HEK293 (cell line): ENCODE data around the gene C16orf86.

Experiments used
- CTCF ChIA-PET: fragments of 350-600 bp; formaldehyde crosslinking; extraction: SDS; loops from one replicate; lab custom pipeline; 2021; ENCODE audit warnings: antibody characterized with exemption; lab: Yijun Ruan, JAX
- POLR2A ChIA-PET: fragments of 300-600 bp; formaldehyde crosslinking; extraction: SDS; loops from one replicate; lab custom pipeline; 2020; ENCODE audit warnings: antibody characterized with exemption, inconsistent platforms; lab: Yijun Ruan, JAX
- H3K27ac ChIP-seq: fragments of 200-500 bp; sonication (Bioruptor generic); 2 replicates; pipeline ENCODE4 v1.5.1; 2014; ENCODE audit warnings: low read depth, low read length, control low read depth, inconsistent platforms; ENCODE audit errors: extremely low read depth
- H3K36me3 ChIP-seq, 2 experiments: fragments of 200-500 bp in 1 of 2; sonication (Bioruptor generic) in 1 of 2; 1 replicate in 1 of 2; 2 replicates in 1 of 2; pipeline ENCODE4 v1.5.1; 2014 to 2017; ENCODE audit warnings: inconsistent platforms in 2 of 2, low read length in 2 of 2; ENCODE audit not compliant: control insufficient read depth in 2 of 2, insufficient read depth in 1 of 2
- H3K4me1 ChIP-seq: fragments of 200-500 bp; sonication (Bioruptor generic); 2 replicates; pipeline ENCODE4 v1.5.1; 2014; ENCODE audit warnings: mild to moderate bottlenecking, low read length, inconsistent platforms; ENCODE audit not compliant: control insufficient read depth, insufficient read depth
- H3K4me3 ChIP-seq: 2 replicates; pipeline ENCODE4 v1.5.1; 2011; ENCODE audit warnings: low read depth, mild to moderate bottlenecking, control low read depth, low read length, moderate library complexity
- H3K9me3 ChIP-seq: fragments of 200-500 bp; sonication (Bioruptor generic); 2 replicates; pipeline ENCODE4 v1.5.1; 2014; ENCODE audit warnings: low read depth, low read length, inconsistent platforms; ENCODE audit not compliant: control insufficient read depth, insufficient read depth
- IKZF3 ChIP-seq: fragments of 450-650 bp; IDR thresholded peaks from 2 replicates; pipeline ENCODE4 v1.5.0; 2018; ENCODE audit warnings: missing biosample characterization, mild to moderate bottlenecking, missing genetic modification characterization, moderate library complexity
- KLF1 ChIP-seq: fragments of 450-650 bp; formaldehyde crosslinking; IDR thresholded peaks from 2 replicates; pipeline ENCODE4 v1.5.1; 2016; ENCODE audit warnings: missing biosample characterization, missing genetic modification characterization
- KLF10 ChIP-seq: fragments of 450-650 bp; IDR thresholded peaks from 2 replicates; pipeline ENCODE4 v1.5.1; 2018; ENCODE audit warnings: missing biosample characterization, mild to moderate bottlenecking, missing genetic modification characterization
- KLF16 ChIP-seq: fragments of 450-650 bp; formaldehyde crosslinking; IDR thresholded peaks from 2 replicates; pipeline ENCODE4 v1.5.1; 2017; ENCODE audit warnings: missing biosample characterization, missing genetic modification characterization
- MZF1 ChIP-seq: fragments of 450-650 bp; formaldehyde crosslinking; IDR thresholded peaks from 2 replicates; pipeline ENCODE4 v1.5.1; 2017; ENCODE audit warnings: missing biosample characterization, missing genetic modification characterization, borderline replicate concordance
- OSR2 ChIP-seq: fragments of 450-650 bp; formaldehyde crosslinking; IDR thresholded peaks from 2 replicates; pipeline ENCODE4 v1.5.1; 2016; ENCODE audit warnings: missing biosample characterization, missing genetic modification characterization
- REPIN1 ChIP-seq: fragments of 450-650 bp; formaldehyde crosslinking; IDR thresholded peaks from 2 replicates; pipeline ENCODE4 v1.5.1; 2017; ENCODE audit warnings: missing biosample characterization, missing genetic modification characterization, low read depth
- ZBTB20 ChIP-seq: fragments of 450-650 bp; formaldehyde crosslinking; IDR thresholded peaks from 2 replicates; pipeline ENCODE4 v1.5.1; 2016; ENCODE audit warnings: missing biosample characterization, missing genetic modification characterization
- ZFHX2 ChIP-seq: fragments of 450-650 bp; formaldehyde crosslinking; conservative IDR thresholded peaks from 2 replicates; pipeline ENCODE4 v1.5.1; 2016; ENCODE audit warnings: missing biosample characterization, missing genetic modification characterization
- ZNF16 ChIP-seq: fragments of 450-650 bp; formaldehyde crosslinking; IDR thresholded peaks from 2 replicates; pipeline ENCODE4 v1.5.1; 2016; ENCODE audit warnings: low read depth, missing biosample characterization, missing genetic modification characterization
- ZNF24 ChIP-seq: fragments of 450-650 bp; formaldehyde crosslinking; IDR thresholded peaks from 2 replicates; pipeline ENCODE4 v1.5.1; 2016; ENCODE audit warnings: missing biosample characterization, missing genetic modification characterization
- ZNF777 ChIP-seq: fragments of 450-650 bp; formaldehyde crosslinking; IDR thresholded peaks from 2 replicates; pipeline ENCODE4 v1.5.1; 2017; ENCODE audit warnings: missing biosample characterization, missing genetic modification characterization, borderline replicate concordance
- ZNF792 ChIP-seq: fragments of 450-650 bp; formaldehyde crosslinking; IDR thresholded peaks from 2 replicates; pipeline ENCODE4 v1.5.1; 2016; ENCODE audit warnings: missing biosample characterization, missing genetic modification characterization
- TF ChIP-seq, protein P1 (sequence below): fragments of 450-650 bp; formaldehyde crosslinking; IDR thresholded peaks from 2 replicates; pipeline ENCODE4 v1.5.1; 2016; ENCODE audit warnings: missing biosample characterization, missing genetic modification characterization
- TF ChIP-seq, protein P2 (sequence below): fragments of 450-650 bp; formaldehyde crosslinking; IDR thresholded peaks from 2 replicates; pipeline ENCODE4 v1.5.1; 2016; ENCODE audit warnings: missing biosample characterization, missing genetic modification characterization
- TF ChIP-seq, protein P3 (sequence below): fragments of 450-650 bp; formaldehyde crosslinking; IDR thresholded peaks from 2 replicates; pipeline ENCODE4 v1.5.1; 2016; ENCODE audit warnings: missing biosample characterization, missing genetic modification characterization
- TF ChIP-seq, protein P4 (sequence below): fragments of 450-650 bp; formaldehyde crosslinking; optimal IDR thresholded peaks from 2 replicates; pipeline ENCODE3; 2016; ENCODE audit warnings: missing biosample characterization, mild to moderate bottlenecking, missing genetic modification characterization
- TF ChIP-seq, protein P5 (sequence below): fragments of 450-650 bp; formaldehyde crosslinking; IDR thresholded peaks from 2 replicates; pipeline ENCODE4 v1.5.1; 2016; ENCODE audit warnings: missing biosample characterization, missing genetic modification characterization, borderline replicate concordance
- TF ChIP-seq, protein P6 (sequence below): fragments of 450-650 bp; formaldehyde crosslinking; IDR thresholded peaks from 2 replicates; pipeline ENCODE4 v1.5.1; 2016; ENCODE audit warnings: missing biosample characterization, missing genetic modification characterization

Gene C16orf86

DNA sequence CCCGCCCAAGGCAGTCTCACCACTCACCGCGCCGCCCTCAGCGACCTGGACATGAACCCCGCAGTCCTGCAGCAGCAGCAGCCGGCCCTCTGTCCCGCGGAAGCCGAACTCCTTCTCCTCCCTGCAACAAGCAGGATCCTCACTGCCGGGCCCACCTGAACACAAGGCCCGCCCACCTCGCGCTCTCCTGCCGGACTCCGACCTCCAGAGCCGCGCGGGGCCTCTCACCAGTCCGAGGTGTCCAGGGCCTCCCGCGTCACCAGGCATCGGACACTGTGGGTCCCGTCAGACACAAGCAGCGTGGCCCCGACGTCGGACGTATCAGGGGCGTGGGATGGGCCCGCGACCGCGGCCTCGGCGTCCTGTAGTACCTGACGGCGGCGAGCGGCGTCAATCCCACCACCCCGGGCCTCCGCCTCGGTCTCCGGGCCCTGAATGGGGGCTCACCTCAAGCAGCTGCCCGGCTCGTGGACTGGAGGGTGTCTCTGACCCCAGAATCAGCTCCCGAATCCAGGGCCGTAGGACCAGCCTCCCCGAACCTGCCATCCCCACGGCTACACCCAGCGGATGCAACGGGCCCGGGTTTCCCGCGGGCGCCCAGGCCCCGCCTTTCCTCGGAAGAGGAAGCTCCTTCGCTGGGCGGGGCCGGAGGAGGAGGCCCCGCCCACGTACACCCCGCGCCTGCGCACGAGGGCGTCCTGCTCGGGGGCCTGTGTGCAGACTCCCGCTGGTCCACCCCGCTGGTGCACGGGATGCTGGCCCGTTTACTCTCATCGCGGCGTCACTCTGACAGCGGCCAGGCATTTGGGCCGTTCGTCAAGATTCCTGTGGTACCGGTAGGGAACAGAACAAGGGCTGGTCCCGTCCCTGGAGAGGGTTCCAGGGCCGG, 6.7 kb upstream of the C16orf86 start, which contains the start of gene ACD (continued):
- TF ChIP-seq, protein P1, sequence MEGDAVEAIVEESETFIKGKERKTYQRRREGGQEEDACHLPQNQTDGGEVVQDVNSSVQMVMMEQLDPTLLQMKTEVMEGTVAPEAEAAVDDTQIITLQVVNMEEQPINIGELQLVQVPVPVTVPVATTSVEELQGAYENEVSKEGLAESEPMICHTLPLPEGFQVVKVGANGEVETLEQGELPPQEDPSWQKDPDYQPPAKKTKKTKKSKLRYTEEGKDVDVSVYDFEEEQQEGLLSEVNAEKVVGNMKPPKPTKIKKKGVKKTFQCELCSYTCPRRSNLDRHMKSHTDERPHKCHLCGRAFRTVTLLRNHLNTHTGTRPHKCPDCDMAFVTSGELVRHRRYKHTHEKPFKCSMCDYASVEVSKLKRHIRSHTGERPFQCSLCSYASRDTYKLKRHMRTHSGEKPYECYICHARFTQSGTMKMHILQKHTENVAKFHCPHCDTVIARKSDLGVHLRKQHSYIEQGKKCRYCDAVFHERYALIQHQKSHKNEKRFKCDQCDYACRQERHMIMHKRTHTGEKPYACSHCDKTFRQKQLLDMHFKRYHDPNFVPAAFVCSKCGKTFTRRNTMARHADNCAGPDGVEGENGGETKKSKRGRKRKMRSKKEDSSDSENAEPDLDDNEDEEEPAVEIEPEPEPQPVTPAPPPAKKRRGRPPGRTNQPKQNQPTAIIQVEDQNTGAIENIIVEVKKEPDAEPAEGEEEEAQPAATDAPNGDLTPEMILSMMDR (tag by site-specific recombination) = no peak
- TF ChIP-seq ZNF777 = peak; percentile 77
- peak; percentile 35; the same call in 1 of the 2 replicates for TF ChIP-seq REPIN1
- TF ChIP-seq, protein P2, sequence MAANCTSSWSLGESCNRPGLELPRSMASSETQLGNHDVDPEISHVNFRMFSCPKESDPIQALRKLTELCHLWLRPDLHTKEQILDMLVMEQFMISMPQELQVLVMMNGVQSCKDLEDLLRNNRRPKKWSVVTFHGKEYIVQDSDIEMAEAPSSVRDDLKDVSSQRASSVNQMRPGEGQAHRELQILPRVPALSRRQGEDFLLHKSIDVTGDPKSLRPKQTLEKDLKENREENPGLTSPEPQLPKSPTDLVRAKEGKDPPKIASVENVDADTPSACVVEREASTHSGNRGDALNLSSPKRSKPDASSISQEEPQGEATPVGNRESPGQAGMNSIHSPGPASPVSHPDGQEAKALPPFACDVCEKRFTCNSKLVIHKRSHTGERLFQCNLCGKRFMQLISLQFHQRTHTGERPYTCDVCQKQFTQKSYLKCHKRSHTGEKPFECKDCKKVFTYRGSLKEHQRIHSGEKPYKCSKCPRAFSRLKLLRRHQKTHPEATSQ (tag by site-specific recombination) = no peak
- TF ChIP-seq, protein P3, sequence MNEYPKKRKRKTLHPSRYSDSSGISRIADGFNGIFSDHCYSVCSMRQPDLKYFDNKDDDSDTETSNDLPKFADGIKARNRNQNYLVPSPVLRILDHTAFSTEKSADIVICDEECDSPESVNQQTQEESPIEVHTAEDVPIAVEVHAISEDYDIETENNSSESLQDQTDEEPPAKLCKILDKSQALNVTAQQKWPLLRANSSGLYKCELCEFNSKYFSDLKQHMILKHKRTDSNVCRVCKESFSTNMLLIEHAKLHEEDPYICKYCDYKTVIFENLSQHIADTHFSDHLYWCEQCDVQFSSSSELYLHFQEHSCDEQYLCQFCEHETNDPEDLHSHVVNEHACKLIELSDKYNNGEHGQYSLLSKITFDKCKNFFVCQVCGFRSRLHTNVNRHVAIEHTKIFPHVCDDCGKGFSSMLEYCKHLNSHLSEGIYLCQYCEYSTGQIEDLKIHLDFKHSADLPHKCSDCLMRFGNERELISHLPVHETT (tag by site-specific recombination) = no peak
- peak; percentile 96 for TF ChIP-seq ZBTB20 (tag by site-specific recombination)
- TF ChIP-seq KLF10 (tag by site-specific recombination) = 0 out of 2 replicates have a peak, but pooled peaks have one; percentile 8
- TF ChIP-seq, protein P4, sequence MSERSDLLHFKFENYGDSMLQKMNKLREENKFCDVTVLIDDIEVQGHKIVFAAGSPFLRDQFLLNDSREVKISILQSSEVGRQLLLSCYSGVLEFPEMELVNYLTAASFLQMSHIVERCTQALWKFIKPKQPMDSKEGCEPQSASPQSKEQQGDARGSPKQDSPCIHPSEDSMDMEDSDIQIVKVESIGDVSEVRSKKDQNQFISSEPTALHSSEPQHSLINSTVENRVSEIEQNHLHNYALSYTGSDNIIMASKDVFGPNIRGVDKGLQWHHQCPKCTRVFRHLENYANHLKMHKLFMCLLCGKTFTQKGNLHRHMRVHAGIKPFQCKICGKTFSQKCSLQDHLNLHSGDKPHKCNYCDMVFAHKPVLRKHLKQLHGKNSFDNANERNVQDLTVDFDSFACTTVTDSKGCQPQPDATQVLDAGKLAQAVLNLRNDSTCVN = peak; percentile 73
- TF ChIP-seq ZNF792 (tag by site-specific recombination) = no peak
- no peak for TF ChIP-seq MZF1 (tag by site-specific recombination)
- TF ChIP-seq KLF1 (tag by site-specific recombination) = peak; percentile 6
- peak; percentile 29; the same call in 1 of the 2 replicates for TF ChIP-seq ZFHX2 (tag by site-specific recombination)

DNA sequence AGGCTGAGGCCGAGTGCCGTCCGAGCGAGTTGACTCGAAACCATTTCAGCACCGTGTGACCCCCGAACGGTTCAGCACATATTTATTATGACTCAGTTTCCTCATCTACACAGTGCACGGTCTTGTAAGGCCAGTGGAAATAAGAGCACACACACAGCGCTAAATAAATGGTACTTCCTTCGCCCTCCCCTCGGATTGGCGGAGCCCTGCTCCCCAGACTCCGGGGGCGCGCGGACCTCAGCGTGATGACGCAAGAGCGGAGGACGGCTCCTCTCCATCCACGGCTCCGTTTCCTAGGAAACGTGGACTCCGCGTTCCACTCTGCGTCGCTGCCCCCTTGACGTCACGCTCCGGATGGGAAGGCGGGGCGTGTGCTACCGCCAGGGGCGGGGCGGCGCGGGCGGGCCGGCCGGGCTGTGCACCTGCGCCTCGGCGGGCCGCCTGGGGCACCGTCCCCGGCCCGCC, 6.0 kb upstream of the C16orf86 start, which contains the start of gene PARD6A:
Gene PARD6A, plus strand, starts transcription at position 397 of the 465 bp plus-strand sequence. CDS start 79 bp downstream, outside the sequence.
- H3K4me3 ChIP-seq = peak within 1 kb of the TSS; percentile 78
- H3K4me1 ChIP-seq = 0 out of 2 replicates have a peak, but pooled peaks cover 4% of the 10 kb centered on the region
- H3K9me3 ChIP-seq = no peaks in the 10 kb centered on the region
- ChIA-PET POLR2A (interaction anchor here (0.8 to 2.0 kb wide), 12 partner anchors 9 to 424 kb away, joined by 3 to 20 read pairs (median 5); partner anchors contain the start of genes CARMIL2, CTCF, GFOD2 and NUTF2), CTCF (interaction anchor here (0.7 to 3.0 kb wide), 6 partner anchors 12 to 331 kb away, joined by 3 to 19 read pairs (median 4); partner anchors contain the start of gene CARMIL2)
- H3K36me3 ChIP-seq = peaks cover 0 to 72% of the 10 kb centered on the region in 2 experiments; a peak in 1 of 3 replicates
- H3K27ac ChIP-seq = peak within 1 kb of the TSS; percentile 75
- TF ChIP-seq OSR2 (tag by site-specific recombination) = no peak
- TF ChIP-seq, protein P5, sequence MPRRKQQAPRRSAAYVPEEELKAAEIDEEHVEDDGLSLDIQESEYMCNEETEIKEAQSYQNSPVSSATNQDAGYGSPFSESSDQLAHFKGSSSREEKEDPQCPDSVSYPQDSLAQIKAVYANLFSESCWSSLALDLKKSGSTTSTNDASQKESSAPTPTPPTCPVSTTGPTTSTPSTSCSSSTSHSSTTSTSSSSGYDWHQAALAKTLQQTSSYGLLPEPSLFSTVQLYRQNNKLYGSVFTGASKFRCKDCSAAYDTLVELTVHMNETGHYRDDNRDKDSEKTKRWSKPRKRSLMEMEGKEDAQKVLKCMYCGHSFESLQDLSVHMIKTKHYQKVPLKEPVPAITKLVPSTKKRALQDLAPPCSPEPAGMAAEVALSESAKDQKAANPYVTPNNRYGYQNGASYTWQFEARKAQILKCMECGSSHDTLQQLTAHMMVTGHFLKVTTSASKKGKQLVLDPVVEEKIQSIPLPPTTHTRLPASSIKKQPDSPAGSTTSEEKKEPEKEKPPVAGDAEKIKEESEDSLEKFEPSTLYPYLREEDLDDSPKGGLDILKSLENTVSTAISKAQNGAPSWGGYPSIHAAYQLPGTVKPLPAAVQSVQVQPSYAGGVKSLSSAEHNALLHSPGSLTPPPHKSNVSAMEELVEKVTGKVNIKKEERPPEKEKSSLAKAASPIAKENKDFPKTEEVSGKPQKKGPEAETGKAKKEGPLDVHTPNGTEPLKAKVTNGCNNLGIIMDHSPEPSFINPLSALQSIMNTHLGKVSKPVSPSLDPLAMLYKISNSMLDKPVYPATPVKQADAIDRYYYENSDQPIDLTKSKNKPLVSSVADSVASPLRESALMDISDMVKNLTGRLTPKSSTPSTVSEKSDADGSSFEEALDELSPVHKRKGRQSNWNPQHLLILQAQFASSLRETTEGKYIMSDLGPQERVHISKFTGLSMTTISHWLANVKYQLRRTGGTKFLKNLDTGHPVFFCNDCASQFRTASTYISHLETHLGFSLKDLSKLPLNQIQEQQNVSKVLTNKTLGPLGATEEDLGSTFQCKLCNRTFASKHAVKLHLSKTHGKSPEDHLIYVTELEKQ (tag by site-specific recombination) = no peak
- TF ChIP-seq ZNF16 = no peak
- no peak for TF ChIP-seq KLF16
- TF ChIP-seq, protein P6, sequence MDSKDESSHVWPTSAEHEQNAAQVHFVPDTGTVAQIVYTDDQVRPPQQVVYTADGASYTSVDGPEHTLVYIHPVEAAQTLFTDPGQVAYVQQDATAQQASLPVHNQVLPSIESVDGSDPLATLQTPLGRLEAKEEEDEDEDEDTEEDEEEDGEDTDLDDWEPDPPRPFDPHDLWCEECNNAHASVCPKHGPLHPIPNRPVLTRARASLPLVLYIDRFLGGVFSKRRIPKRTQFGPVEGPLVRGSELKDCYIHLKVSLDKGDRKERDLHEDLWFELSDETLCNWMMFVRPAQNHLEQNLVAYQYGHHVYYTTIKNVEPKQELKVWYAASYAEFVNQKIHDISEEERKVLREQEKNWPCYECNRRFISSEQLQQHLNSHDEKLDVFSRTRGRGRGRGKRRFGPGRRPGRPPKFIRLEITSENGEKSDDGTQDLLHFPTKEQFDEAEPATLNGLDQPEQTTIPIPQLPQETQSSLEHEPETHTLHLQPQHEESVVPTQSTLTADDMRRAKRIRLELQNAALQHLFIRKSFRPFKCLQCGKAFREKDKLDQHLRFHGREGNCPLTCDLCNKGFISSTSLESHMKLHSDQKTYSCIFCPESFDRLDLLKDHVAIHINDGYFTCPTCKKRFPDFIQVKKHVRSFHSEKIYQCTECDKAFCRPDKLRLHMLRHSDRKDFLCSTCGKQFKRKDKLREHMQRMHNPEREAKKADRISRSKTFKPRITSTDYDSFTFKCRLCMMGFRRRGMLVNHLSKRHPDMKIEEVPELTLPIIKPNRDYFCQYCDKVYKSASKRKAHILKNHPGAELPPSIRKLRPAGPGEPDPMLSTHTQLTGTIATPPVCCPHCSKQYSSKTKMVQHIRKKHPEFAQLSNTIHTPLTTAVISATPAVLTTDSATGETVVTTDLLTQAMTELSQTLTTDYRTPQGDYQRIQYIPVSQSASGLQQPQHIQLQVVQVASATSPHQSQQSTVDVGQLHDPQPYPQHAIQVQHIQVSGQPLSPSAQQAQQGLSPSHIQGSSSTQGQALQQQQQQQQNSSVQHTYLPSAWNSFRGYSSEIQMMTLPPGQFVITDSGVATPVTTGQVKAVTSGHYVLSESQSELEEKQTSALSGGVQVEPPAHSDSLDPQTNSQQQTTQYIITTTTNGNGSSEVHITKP (tag by site-specific recombination) = peak; percentile 98
- TF ChIP-seq, protein P4 = peak; percentile 45
- TF ChIP-seq KLF10 (tag by site-specific recombination) = peak; percentile 19; the same call in 1 of the 2 replicates
- no peak for TF ChIP-seq IKZF3 (tag by site-specific recombination)
- no peak for TF ChIP-seq ZNF24
